Lower leg skin (tissue), 4 donors: ENCODE results near the gene PLB1. TPM values are rescaled to one million over a fixed set of nuclear protein-coding genes. Genes with fewer than 3 reads are reported as not detected.

ENCODE experiments used
- DNase-seq, 2 donors: peaks; one replicate each; pipeline ENCODE4 v3.0.0-alpha.2; 2019; ENCODE audit warnings: low spot score in 2 of 2
- H3K4me3 ChIP-seq: fragments of 200-600 bp; sonication (generic); 2 replicates; pipeline ENCODE4 v1.5.1; 2017; ENCODE audit warnings: mild to moderate bottlenecking, low read depth; ENCODE audit not compliant: poor library complexity, severe bottlenecking
- POLR2A ChIP-seq, 2 donors: fragments of 450-650 bp; IDR thresholded peaks; one replicate each; pipeline ENCODE4 v1.6.1; 2016 to 2017; ENCODE audit warnings: antibody characterized with exemption in 2 of 2, mild to moderate bottlenecking in 1 of 2, moderate library complexity in 1 of 2
- WGBS, 2 donors: methylation state at CpG; one replicate each; pipeline ENCODE4 v1.1.5; 2018; 5-methylcytosine and 5-hydroxymethylcytosine counted together
- intact Hi-C: fragments of 100-400 bp; cut with DNase I; formaldehyde crosslinking; loops from one replicate; pipeline ENCODE4 v1.15.0; 2023; ENCODE audit warnings: low total_unique reads
- total RNA-seq, 4 donors: library from RNA; depleted of rRNA; stranded (reverse); fragments of >200 nt; gene quantifications; one replicate each; pipeline ENCODE4 v1.1.0, GENCODE V29; 2016
- TF ChIP-seq, protein P1 (sequence below), 3 donors: fragments of 450-650 bp; IDR thresholded peaks; one replicate each; pipeline ENCODE4 v1.5.1; 2016; ENCODE audit warnings: antibody characterized with exemption in 3 of 3, mild to moderate bottlenecking in 3 of 3, moderate library complexity in 2 of 3

PLB1 gene
- total RNA-seq, 4 donors from 2014 or later = 3.4 to 10.3 (median 8.9) TPM

DNA sequence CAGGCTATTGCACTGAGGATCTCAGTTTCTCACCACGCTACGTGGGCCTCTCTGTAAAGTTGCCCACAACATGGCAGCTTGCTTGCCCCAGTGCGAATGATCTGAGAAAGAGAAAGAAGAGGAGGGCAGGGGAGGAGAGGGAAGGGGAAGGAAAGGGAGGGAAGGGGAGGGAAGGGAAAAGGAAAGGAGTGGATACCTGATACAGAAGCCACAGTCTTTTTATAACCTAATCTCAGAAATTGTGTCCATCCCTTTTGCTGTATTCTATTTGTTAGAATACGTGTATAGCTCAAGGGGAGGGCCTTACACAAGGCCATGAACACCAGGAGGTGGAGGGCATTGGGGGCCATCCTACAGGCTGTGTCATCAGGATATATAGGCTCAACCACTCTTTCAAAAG is 177.5 kb downstream of the PLB1 start:
- intact Hi-C loops = no loop called here

DNA sequence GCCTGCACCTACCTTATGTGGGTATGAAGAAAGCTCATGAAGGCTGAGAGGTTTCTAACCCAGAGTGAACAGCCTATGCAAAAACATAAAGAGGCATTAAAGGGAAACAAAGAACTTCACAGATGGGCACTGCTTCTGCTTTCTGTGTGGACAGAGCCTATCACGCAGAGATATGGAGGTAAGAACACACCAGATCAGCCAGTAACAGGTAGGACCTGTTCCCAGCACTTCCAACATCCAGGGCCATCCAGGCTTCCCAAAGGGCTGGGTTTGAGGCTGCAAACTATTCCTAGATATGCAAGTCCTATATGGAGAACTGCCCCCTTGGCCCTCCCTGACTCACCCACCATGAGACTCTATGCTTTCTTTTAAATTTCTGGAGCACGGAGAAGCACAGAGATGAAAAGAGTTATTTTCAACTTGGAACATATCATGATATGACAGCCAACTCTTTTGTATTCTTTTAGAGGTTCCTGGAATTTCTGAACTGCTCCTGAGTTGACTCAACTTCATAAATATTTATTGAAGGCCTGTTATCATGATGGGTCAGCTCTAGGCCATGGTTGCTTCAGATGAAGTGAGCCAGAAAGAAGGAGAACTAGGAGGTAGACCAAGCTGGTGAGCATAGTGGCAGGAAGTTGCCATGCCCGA is 178.3 kb downstream of the PLB1 start:
- DNase-seq = no peak
- 75 to 83% methylated on average over 3 of the region's 3 CpGs for WGBS, 2 donors
- TF ChIP-seq POLR2A (IDR thresholded peaks at IDR 0.05) = no peak
- TF ChIP-seq, protein P1, sequence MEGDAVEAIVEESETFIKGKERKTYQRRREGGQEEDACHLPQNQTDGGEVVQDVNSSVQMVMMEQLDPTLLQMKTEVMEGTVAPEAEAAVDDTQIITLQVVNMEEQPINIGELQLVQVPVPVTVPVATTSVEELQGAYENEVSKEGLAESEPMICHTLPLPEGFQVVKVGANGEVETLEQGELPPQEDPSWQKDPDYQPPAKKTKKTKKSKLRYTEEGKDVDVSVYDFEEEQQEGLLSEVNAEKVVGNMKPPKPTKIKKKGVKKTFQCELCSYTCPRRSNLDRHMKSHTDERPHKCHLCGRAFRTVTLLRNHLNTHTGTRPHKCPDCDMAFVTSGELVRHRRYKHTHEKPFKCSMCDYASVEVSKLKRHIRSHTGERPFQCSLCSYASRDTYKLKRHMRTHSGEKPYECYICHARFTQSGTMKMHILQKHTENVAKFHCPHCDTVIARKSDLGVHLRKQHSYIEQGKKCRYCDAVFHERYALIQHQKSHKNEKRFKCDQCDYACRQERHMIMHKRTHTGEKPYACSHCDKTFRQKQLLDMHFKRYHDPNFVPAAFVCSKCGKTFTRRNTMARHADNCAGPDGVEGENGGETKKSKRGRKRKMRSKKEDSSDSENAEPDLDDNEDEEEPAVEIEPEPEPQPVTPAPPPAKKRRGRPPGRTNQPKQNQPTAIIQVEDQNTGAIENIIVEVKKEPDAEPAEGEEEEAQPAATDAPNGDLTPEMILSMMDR (IDR thresholded peaks at IDR 0.05) = no peak
- no peak overlapping the region for H3K4me3 ChIP-seq
- intact Hi-C loops = no loop called here

More for the DNA sequence above, 177.5 kb downstream of the PLB1 start:
- 95 to 98% methylated on average over 4 of the region's 4 CpGs for WGBS, 2 donors
- TF ChIP-seq, protein P1 (IDR thresholded peaks at IDR 0.05) = no peak
- TF ChIP-seq POLR2A (IDR thresholded peaks at IDR 0.05) = no peak
- H3K4me3 ChIP-seq = no peak overlapping the region
- DNase-seq = no peak

DNA sequence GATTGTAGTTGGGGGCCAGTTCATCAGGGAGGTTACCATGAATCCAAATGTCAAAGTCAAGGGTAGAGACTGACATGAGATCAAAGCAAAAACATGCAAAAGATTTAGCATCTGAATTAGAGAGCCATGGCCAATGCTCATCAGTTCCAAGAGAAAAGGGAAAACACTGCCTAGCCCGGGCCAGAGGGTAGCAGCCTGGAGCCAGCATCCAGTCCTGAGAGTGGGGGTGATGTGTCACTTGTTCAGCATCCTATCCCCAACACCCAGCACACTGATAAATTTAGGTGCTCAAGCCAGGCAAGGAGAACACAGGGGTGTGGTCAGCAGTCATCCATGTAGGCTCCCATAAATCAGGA is 178.8 kb downstream of the PLB1 start:
- no peak overlapping the region for H3K4me3 ChIP-seq
- 75% methylated on average over 1 of the region's 1 CpG for WGBS, 2 donors
- TF ChIP-seq POLR2A (IDR thresholded peaks at IDR 0.05) = no peak
- TF ChIP-seq, protein P1 (IDR thresholded peaks at IDR 0.05) = no peak
- intact Hi-C loops = no loop called here
- DNase-seq = no peak

DNA sequence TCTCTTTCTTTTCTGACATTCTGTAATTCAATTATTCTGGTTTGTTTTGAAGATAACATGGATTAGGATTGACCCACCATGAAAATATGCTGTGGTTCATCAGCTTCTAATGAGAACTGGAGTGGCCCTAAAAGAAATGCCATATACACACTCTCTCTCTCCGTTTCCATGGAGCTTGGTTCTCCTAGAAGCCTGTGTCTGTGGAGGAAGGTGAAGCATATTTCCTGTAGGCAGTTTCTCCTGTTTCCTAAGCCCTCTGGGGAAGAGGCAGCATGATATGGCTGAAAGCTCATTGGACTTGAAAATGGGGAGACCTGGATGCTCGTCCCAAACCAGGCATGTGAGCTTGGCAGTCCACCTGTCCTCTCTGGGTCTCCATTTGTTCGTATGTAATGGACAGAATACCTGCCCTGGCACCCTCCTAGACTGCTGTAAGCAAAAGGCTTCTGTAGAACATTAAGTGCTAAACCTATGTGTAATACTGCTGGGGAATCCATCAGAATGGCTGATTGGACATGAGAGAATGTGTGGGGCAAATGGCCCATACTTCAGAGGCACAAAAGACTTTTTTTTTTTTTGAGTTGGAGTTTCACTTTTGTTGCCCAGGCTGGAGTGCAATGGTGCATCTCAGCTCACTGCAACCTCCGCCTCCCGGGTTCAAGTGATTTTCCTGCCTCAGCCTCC is 180.4 kb downstream of the PLB1 start:
- 91% methylated on average over 5 of the region's 5 CpGs for WGBS, 2 donors
- intact Hi-C loops = no loop called here
- no peak for DNase-seq
- no peak for TF ChIP-seq POLR2A (IDR thresholded peaks at IDR 0.05)
- TF ChIP-seq, protein P1 (IDR thresholded peaks at IDR 0.05) = no peak
- H3K4me3 ChIP-seq = no peak overlapping the region

DNA sequence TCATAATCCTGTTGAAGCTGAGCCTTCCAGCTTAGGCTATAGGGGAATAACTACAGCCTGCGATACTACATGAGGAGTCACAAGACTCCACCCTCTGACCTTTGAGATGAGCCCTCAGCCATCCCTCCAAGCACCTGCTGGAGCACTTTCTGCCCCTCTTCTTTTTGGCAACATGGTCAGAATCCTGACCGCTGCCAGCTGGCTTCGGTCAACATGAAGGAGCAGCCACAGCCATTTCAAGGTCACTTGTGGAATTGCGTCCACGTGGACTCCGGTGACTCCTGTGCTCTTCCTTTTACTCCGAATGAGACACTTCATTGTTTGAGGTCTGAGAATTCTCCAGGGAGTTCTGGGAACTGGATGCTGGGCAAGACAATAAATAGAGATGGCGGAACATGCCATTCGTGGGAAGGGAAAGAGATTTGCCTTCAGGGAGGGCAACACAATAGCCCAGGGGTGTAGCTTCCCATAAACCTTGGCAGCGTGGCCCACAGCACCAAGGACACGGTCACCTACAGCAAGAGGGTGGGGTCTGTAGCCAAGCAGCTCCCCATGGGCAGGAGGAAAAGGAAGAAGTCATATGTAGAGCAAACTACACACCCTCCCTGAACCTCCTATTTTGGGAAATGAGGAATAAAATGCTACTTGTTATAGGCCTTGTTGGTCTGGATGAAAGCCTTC is 182.5 kb downstream of the PLB1 start:
- TF ChIP-seq, protein P1 (IDR thresholded peaks at IDR 0.05) = no peak
- TF ChIP-seq POLR2A (IDR thresholded peaks at IDR 0.05) = no peak
- intact Hi-C loops = no loop called here
- H3K4me3 ChIP-seq = no peak overlapping the region
- 74 to 80% methylated on average over 11 of the region's 11 CpGs for WGBS, 2 donors
- no peak for DNase-seq
